ENCODE data around the gene RPTOR.
A peak's percentile ranks its signal among the peaks of the same experiment; 100 is the strongest.

Gene RPTOR

GRCh38 chr17:80953471-80954315 lies 409.1 kb downstream of the RPTOR start:
- no peaks in the 10 kb centered on the region for H3K9me3 ChIP-seq (ENCODE audit: control insufficient read depth, low read length)
- no peak overlapping the region for H3K9ac ChIP-seq (ENCODE audit: low read length)
- H3K4me3 ChIP-seq (ENCODE audit: low read length): no peak overlapping the region
- peaks cover 33% of the 10 kb centered on the region for H3K36me3 ChIP-seq (ENCODE audit: control insufficient read depth, insufficient read depth, low read length, severe bottlenecking)
- DNase-seq (ENCODE audit: low read depth): no peak
- no peaks in the 10 kb centered on the region for H3K27me3 ChIP-seq (replicated peaks; ENCODE audit: control insufficient read depth, insufficient read depth, low read length)
- peaks cover 2% of the 10 kb centered on the region for H3K4me1 ChIP-seq (ENCODE audit: control insufficient read depth, insufficient read depth, low read length)

DNA sequence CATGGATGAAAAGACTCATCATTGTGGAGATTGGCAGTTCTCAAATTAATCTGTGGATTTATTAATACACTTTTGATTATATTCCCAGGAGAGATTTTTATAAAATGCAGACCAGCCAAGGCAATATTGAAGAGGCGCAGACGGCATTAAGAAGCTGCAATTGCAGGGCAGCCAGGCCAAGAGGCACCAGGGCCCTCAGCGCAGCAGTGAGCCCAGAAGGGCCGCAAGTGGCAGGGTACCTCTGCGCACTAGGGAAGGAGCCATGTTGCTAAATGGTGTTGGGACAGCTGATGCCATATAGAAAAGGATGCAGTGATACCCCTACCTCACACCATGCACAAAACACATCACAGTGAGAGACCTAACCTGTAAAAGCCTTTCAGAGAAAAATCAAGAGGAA lies 410.4 kb downstream of the RPTOR start:
- DNase-seq (ENCODE audit: low read depth): no peak
- no peak overlapping the region for H3K4me3 ChIP-seq (ENCODE audit: low read length)
- H3K4me1 ChIP-seq (ENCODE audit: control insufficient read depth, insufficient read depth, low read length): peaks cover 16% of the 10 kb centered on the region
- no peaks in the 10 kb centered on the region for H3K9me3 ChIP-seq (ENCODE audit: control insufficient read depth, low read length)
- H3K36me3 ChIP-seq (ENCODE audit: control insufficient read depth, insufficient read depth, low read length, severe bottlenecking): peaks cover 26% of the 10 kb centered on the region
- no peaks in the 10 kb centered on the region for H3K27me3 ChIP-seq (replicated peaks; ENCODE audit: control insufficient read depth, insufficient read depth, low read length)
- H3K9ac ChIP-seq (ENCODE audit: low read length): no peak overlapping the region

DNA sequence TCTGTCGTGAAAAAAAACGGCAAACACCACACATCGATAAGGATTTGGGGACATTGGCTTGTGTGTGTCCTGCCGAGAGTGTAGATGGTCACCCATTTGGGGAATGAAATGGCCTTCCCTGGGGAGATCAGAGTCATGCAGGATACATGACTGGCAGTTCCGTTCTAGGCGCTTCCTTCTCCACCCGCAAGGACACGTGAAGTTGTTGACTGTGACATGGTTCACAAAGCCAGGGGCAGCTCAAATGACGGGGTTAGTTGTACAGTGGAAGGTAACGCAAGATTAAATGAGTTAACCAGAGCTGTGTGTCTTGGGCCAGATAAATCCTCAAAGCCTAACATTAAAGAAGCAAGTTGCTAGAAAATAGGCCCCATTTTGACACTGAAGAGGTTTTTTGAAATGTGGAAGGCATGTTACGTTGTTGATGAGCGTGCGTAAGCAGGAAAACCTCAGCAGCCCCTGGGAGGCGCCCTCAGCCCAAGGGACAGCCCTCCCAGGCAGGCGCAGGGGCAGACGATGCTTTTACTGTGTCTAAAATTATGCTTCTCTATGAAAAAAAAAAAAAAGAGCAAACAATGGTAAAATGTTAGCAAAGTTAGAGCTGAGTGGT lies 411.1 kb downstream of the RPTOR start:
- H3K4me3 ChIP-seq (ENCODE audit: low read length): no peak overlapping the region
- no peaks in the 10 kb centered on the region for H3K9me3 ChIP-seq (ENCODE audit: control insufficient read depth, low read length)
- DNase-seq (ENCODE audit: low read depth): no peak
- H3K27me3 ChIP-seq (replicated peaks; ENCODE audit: control insufficient read depth, insufficient read depth, low read length): no peaks in the 10 kb centered on the region
- H3K4me1 ChIP-seq (ENCODE audit: control insufficient read depth, insufficient read depth, low read length): peaks cover 20% of the 10 kb centered on the region
- H3K36me3 ChIP-seq (ENCODE audit: control insufficient read depth, insufficient read depth, low read length, severe bottlenecking): peaks cover 19% of the 10 kb centered on the region
- no peak overlapping the region for H3K9ac ChIP-seq (ENCODE audit: low read length)

- no peak overlapping the region for H3K9ac ChIP-seq (ENCODE audit: low read length)
- DNase-seq (ENCODE audit: low read depth): no peak
- H3K4me3 ChIP-seq (ENCODE audit: low read length): no peak overlapping the region
- H3K4me1 ChIP-seq (ENCODE audit: control insufficient read depth, insufficient read depth, low read length): peaks cover 20% of the 10 kb centered on the region
- H3K9me3 ChIP-seq (ENCODE audit: control insufficient read depth, low read length): no peaks in the 10 kb centered on the region
- H3K27me3 ChIP-seq (replicated peaks; ENCODE audit: control insufficient read depth, insufficient read depth, low read length): no peaks in the 10 kb centered on the region
- H3K36me3 ChIP-seq (ENCODE audit: control insufficient read depth, insufficient read depth, low read length, severe bottlenecking): peaks cover 12% of the 10 kb centered on the region
Measured at GRCh38 chr17:80956321-80957190, 411.9 kb downstream of the RPTOR start.

- peaks cover 3% of the 10 kb centered on the region for H3K36me3 ChIP-seq (ENCODE audit: control insufficient read depth, insufficient read depth, low read length, severe bottlenecking)
- peaks cover 20% of the 10 kb centered on the region for H3K4me1 ChIP-seq (ENCODE audit: control insufficient read depth, insufficient read depth, low read length)
- DNase-seq (ENCODE audit: low read depth): no peak
- no peaks in the 10 kb centered on the region for H3K9me3 ChIP-seq (ENCODE audit: control insufficient read depth, low read length)
- H3K27me3 ChIP-seq (replicated peaks; ENCODE audit: control insufficient read depth, insufficient read depth, low read length): no peaks in the 10 kb centered on the region
- H3K4me3 ChIP-seq (ENCODE audit: low read length): no peak overlapping the region
- no peak overlapping the region for H3K9ac ChIP-seq (ENCODE audit: low read length)
Measured at GRCh38 chr17:80957461-80957941, 412.9 kb downstream of the RPTOR start.

DNA sequence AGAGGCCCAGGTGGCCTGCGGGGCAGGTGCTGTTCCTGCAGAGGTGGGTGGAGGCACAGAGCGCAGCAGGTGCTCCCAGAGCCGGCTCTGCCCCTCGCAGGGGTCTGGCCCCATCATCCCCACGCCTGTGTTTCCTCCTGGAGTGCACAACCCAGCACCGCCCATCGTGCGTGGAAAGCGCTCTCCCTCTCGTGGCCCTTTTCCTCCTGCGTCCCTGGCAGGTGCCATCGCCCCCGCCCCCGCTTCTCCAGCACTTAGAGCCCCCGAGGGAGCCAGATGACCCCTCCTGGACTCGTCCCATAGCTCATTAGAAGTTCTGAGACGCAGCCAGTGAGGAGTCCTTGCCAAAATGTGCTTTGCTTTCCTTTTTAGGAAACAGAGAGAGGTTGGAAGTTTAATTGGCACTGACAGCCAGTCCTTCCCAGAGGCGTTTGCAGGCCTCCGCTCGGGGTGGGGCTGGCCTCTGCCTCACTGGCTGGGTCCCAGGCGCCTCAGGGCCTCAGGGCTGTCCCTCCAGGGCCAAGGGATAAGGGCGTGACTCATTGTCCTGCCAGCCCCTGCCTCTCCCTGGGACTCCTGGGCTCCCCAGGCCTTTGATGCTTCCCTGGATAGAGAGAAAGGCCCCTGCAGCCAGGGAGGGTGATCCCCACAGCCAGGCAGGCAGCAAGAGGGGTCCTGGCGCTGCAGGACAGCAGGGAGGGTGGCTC lies 414.8 kb downstream of the RPTOR start:
- Histone ChIP-seq H3K4me3 (ENCODE audit: low read length) (no peak overlapping the region), H3K9me3 (ENCODE audit: control insufficient read depth, low read length) (no peaks in the 10 kb centered on the region), H3K4me1 (ENCODE audit: control insufficient read depth, insufficient read depth, low read length) (peaks cover 20% of the 10 kb centered on the region), H3K36me3 (ENCODE audit: control insufficient read depth, insufficient read depth, low read length, severe bottlenecking) (peaks cover 3% of the 10 kb centered on the region), H3K9ac (ENCODE audit: low read length) (peak overlapping the region; percentile 71), H3K27me3 (replicated peaks; ENCODE audit: control insufficient read depth, insufficient read depth, low read length) (no peaks in the 10 kb centered on the region)
- DNase-seq (ENCODE audit: low read depth): peak; percentile 96

DNA sequence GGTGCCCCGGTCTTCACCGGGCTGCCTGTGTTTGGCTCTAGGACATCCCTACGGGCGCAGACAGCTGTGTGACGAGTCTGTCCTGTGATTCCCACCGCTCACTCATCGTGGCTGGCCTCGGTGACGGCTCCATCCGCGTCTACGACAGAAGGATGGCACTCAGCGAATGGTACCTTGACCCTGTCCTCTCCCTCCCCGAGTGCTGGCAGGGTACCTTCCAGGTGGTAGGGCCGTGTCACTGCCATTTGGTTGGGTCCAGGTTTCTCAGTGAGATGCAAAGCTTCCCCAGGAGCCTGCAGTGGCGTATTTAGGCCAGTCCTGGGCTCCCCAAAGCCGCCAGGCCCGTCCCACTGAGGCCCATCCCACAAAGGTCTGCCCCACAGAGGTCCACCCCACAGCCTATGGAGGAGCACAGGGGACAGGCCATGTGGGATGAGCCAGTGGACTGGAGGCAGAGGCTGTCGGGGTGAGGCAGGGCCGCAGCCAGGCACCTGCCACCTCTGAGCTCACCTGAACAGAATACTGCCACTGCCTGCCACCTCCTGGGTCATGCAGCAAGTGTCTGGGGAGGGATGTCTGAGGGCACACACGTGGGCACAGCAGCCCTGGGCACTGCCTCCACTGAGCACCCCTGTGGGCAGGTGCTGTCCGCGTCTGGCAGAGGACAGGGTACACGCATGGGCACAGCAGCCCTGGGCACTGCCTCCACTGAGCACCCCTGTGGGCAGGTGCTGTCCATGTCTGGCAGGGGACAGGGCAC lies 415.6 kb downstream of the RPTOR start:
- H3K27me3 ChIP-seq (replicated peaks; ENCODE audit: control insufficient read depth, insufficient read depth, low read length): no peaks in the 10 kb centered on the region
- H3K4me1 ChIP-seq (ENCODE audit: control insufficient read depth, insufficient read depth, low read length): peaks cover 20% of the 10 kb centered on the region
- no peak overlapping the region for H3K4me3 ChIP-seq (ENCODE audit: low read length)

GRCh38 chr17:80960797-80961452 lies 416.3 kb downstream of the RPTOR start:
- no peak overlapping the region for H3K4me3 ChIP-seq (ENCODE audit: low read length)
- peaks cover 16% of the 10 kb centered on the region for H3K36me3 ChIP-seq (ENCODE audit: control insufficient read depth, insufficient read depth, low read length, severe bottlenecking)
- H3K4me1 ChIP-seq (ENCODE audit: control insufficient read depth, insufficient read depth, low read length): peaks cover 20% of the 10 kb centered on the region
- H3K9me3 ChIP-seq (ENCODE audit: control insufficient read depth, low read length): no peaks in the 10 kb centered on the region
- no peak for DNase-seq (ENCODE audit: low read depth)
- H3K27me3 ChIP-seq (replicated peaks; ENCODE audit: control insufficient read depth, insufficient read depth, low read length): no peaks in the 10 kb centered on the region
- H3K9ac ChIP-seq (ENCODE audit: low read length): no peak overlapping the region

More for the DNA sequence above, 415.6 kb downstream of the RPTOR start:
- peaks cover 10% of the 10 kb centered on the region for H3K36me3 ChIP-seq (ENCODE audit: control insufficient read depth, insufficient read depth, low read length, severe bottlenecking)
- no peaks in the 10 kb centered on the region for H3K9me3 ChIP-seq (ENCODE audit: control insufficient read depth, low read length)
- DNase-seq (ENCODE audit: low read depth): no peak
- peak overlapping the region; percentile 71 for H3K9ac ChIP-seq (ENCODE audit: low read length)

GRCh38 chr17:80961541-80962330 lies 417.1 kb downstream of the RPTOR start:
- Histone ChIP-seq H3K4me1 (ENCODE audit: control insufficient read depth, insufficient read depth, low read length) (peaks cover 20% of the 10 kb centered on the region), H3K9ac (ENCODE audit: low read length) (no peak overlapping the region), H3K36me3 (ENCODE audit: control insufficient read depth, insufficient read depth, low read length, severe bottlenecking) (peaks cover 16% of the 10 kb centered on the region), H3K27me3 (replicated peaks; ENCODE audit: control insufficient read depth, insufficient read depth, low read length) (no peaks in the 10 kb centered on the region), H3K9me3 (ENCODE audit: control insufficient read depth, low read length) (no peaks in the 10 kb centered on the region), H3K4me3 (ENCODE audit: low read length) (no peak overlapping the region)
- peak; percentile 22 for DNase-seq (ENCODE audit: low read depth)

Measured in adipocyte (in vitro differentiated cells).